Measurements from ENCODE around the gene EBLN1.

DNA sequence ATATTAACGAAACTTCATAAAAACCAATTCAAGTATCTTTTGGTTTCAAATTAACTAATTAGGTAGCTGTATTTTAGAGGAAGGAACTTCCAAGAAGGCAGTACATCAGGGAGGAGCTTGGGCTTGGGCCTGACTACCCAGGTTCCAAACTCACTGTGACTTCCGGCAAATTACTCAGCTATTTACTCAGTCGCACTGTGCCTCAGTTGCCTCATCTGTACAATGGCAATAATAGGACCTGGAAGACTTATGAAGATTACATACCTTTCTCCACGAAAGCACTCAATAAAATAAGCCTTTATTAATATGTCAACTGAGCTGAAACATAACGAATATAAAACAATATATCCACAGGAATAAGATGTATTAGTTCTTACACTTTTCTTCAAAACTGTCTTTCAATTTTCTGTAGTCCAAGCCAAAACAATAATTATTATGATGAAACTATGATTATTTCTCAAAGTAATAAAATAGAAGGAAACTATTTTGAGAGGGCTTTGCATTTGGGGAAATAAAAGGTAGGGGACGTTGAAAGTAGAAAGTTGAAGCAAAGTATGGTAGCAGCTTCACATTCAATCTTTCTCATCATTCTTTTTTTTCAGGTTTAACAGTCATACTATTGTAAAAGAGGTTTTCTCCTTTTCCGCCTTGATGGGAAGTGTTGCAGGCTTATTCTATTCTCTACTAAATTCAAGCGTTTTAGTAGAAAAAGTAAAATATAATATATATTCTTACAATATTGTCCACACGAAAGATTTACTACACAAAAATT, 10.5 kb upstream of the EBLN1 start:
- TF ChIP-seq, protein P1, sequence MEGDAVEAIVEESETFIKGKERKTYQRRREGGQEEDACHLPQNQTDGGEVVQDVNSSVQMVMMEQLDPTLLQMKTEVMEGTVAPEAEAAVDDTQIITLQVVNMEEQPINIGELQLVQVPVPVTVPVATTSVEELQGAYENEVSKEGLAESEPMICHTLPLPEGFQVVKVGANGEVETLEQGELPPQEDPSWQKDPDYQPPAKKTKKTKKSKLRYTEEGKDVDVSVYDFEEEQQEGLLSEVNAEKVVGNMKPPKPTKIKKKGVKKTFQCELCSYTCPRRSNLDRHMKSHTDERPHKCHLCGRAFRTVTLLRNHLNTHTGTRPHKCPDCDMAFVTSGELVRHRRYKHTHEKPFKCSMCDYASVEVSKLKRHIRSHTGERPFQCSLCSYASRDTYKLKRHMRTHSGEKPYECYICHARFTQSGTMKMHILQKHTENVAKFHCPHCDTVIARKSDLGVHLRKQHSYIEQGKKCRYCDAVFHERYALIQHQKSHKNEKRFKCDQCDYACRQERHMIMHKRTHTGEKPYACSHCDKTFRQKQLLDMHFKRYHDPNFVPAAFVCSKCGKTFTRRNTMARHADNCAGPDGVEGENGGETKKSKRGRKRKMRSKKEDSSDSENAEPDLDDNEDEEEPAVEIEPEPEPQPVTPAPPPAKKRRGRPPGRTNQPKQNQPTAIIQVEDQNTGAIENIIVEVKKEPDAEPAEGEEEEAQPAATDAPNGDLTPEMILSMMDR (IDR thresholded peaks at IDR 0.05): no peak
- no peak for TF ChIP-seq EP300 (IDR thresholded peaks at IDR 0.05)

All from esophagus muscularis mucosa (tissue), 3 donors.